ENCODE measurements around the gene L3MBTL1. TPM values are rescaled to one million over a fixed set of nuclear protein-coding genes. Genes with fewer than 3 reads are reported as not detected.

L3MBTL1 gene
- total and polyA plus RNA-seq, 2 donors (not counting 1 experiment from before 2014, with no cell fraction given) = 1.5 to 10.7 TPM

GRCh38 chr20:43459022-43459942 is 48.2 kb upstream of the L3MBTL1 start:
- TF ChIP-seq EZH2 (IDR thresholded peaks at IDR 0.05; ENCODE audit: low read length, missing control alignments) (no peak), CTCF (conservative IDR thresholded peaks at IDR 0.05 in 1 of 2, IDR thresholded peaks at IDR 0.05 in 1 of 2; ENCODE audit: low read depth in 1 of 2, low read length in 2 of 2) (no peak)
- H4K20me1 ChIP-seq (ENCODE audit: control insufficient read depth, extremely low read depth, insufficient read depth, low read length) = no peaks in the 10 kb centered on the region
- H3K27ac ChIP-seq (ENCODE audit: insufficient read depth, low read length) = peak overlapping the region; percentile 51
- H3K9ac ChIP-seq (ENCODE audit: insufficient read depth, low read length) = peak overlapping the region; percentile 13
- DNase-seq (ENCODE audit: low read depth in 2 of 2) = peak; percentile 5 to 35
- no peak overlapping the region for H2AFZ ChIP-seq (ENCODE audit: low read length)
- H3K79me2 ChIP-seq (ENCODE audit: control insufficient read depth, insufficient read depth, low read length) = peaks cover 45% of the 10 kb centered on the region
- H3K4me3 ChIP-seq (replicated peaks in 1 of 4; ENCODE audit: control extremely low read depth in 1 of 4, insufficient read depth in 1 of 4, low read depth in 3 of 4, low read length in 4 of 4) = peak overlapping the region; percentile 77 to 96 (median 91)
- no peaks in the 10 kb centered on the region for H3K9me3 ChIP-seq (ENCODE audit: control insufficient read depth, insufficient read depth, low read depth, low read length)
- H3K36me3 ChIP-seq (ENCODE audit: control insufficient read depth, insufficient read depth, low read length) = peaks cover 12% of the 10 kb centered on the region
- no peaks in the 10 kb centered on the region for H3K4me1 ChIP-seq (ENCODE audit: control insufficient read depth, extremely low read depth, insufficient read depth, low read length)
- H3K4me2 ChIP-seq (ENCODE audit: extremely low read depth, insufficient read depth, low read length) = peak overlapping the region; percentile 100
- H3K27me3 ChIP-seq (ENCODE audit: control insufficient read depth, insufficient read depth, low read length) = no peaks in the 10 kb centered on the region

DNA sequence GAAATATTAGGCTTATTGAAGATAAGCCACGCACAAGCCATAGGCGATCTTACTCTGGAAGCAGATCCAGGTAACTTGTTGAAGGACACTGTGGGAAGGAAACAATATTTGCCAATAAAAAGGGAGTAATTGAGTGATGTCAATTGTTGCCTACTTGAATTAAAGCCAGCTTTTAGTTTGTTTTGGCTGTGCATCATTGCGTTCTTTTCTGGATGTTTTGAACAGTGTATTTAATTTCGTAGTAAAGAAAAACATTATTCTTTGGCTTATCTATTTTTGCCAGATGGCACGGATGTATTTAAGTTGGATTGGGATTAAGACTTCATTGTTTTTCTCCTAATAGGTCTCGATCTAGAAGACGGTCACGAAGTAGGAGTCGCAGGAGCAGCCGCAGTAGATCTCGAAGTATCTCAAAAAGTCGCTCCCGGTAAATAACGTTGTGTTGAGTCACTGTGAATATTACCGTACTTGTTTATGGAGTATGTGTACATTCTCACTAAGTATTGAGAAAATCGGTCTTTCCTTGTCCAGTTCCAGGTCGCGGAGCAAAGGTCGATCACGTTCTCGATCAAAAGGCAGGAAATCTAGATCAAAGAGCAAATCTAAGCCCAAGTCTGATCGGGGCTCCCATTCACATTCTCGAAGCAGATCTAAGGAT is 47.2 kb upstream of the L3MBTL1 start:
- H3K4me3 ChIP-seq (replicated peaks in 1 of 4; ENCODE audit: control extremely low read depth in 1 of 4, insufficient read depth in 1 of 4, low read depth in 3 of 4, low read length in 4 of 4) = no peak overlapping the region
- H3K9ac ChIP-seq (ENCODE audit: insufficient read depth, low read length) = no peak overlapping the region
- H3K27ac ChIP-seq (ENCODE audit: insufficient read depth, low read length) = no peak overlapping the region
- H4K20me1 ChIP-seq (ENCODE audit: control insufficient read depth, extremely low read depth, insufficient read depth, low read length) = no peaks in the 10 kb centered on the region
- no peaks in the 10 kb centered on the region for H3K4me1 ChIP-seq (ENCODE audit: control insufficient read depth, extremely low read depth, insufficient read depth, low read length)
- H3K27me3 ChIP-seq (ENCODE audit: control insufficient read depth, insufficient read depth, low read length) = no peaks in the 10 kb centered on the region
- H3K4me2 ChIP-seq (ENCODE audit: extremely low read depth, insufficient read depth, low read length) = no peak overlapping the region
- no peak for TF ChIP-seq CTCF (conservative IDR thresholded peaks at IDR 0.05 in 1 of 2, IDR thresholded peaks at IDR 0.05 in 1 of 2; ENCODE audit: low read depth in 1 of 2, low read length in 2 of 2)
- no peak overlapping the region for H2AFZ ChIP-seq (ENCODE audit: low read length)
- H3K36me3 ChIP-seq (ENCODE audit: control insufficient read depth, insufficient read depth, low read length) = peaks cover 14% of the 10 kb centered on the region
- DNase-seq (ENCODE audit: low read depth in 2 of 2) = no peak
- H3K79me2 ChIP-seq (ENCODE audit: control insufficient read depth, insufficient read depth, low read length) = peaks cover 45% of the 10 kb centered on the region
- no peaks in the 10 kb centered on the region for H3K9me3 ChIP-seq (ENCODE audit: control insufficient read depth, insufficient read depth, low read depth, low read length)

DNA sequence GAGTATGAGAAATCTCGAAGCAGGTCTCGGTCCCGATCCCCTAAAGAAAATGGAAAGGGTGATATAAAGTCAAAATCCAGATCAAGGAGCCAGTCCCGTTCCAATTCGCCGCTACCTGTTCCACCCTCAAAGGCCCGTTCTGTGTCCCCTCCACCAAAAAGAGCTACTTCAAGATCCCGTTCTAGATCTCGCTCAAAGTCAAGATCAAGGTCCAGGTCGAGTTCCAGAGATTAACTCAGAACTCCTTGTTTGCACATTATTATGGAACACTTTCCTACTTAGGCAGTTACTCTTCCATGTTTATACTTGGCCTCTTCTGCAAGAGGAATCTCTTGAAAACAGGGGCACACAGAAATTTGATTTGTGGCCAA is 46.7 kb upstream of the L3MBTL1 start:
- no peak for DNase-seq (ENCODE audit: low read depth in 2 of 2)
- Histone ChIP-seq H3K4me3 (replicated peaks in 1 of 4; ENCODE audit: control extremely low read depth in 1 of 4, insufficient read depth in 1 of 4, low read depth in 3 of 4, low read length in 4 of 4) (no peak overlapping the region), H3K79me2 (ENCODE audit: control insufficient read depth, insufficient read depth, low read length) (peaks cover 45% of the 10 kb centered on the region), H3K9ac (ENCODE audit: insufficient read depth, low read length) (no peak overlapping the region), H3K27me3 (ENCODE audit: control insufficient read depth, insufficient read depth, low read length) (no peaks in the 10 kb centered on the region), H2AFZ (ENCODE audit: low read length) (no peak overlapping the region), H3K36me3 (ENCODE audit: control insufficient read depth, insufficient read depth, low read length) (peaks cover 14% of the 10 kb centered on the region), H4K20me1 (ENCODE audit: control insufficient read depth, extremely low read depth, insufficient read depth, low read length) (no peaks in the 10 kb centered on the region), H3K27ac (ENCODE audit: insufficient read depth, low read length) (no peak overlapping the region), H3K4me1 (ENCODE audit: control insufficient read depth, extremely low read depth, insufficient read depth, low read length) (no peaks in the 10 kb centered on the region), H3K4me2 (ENCODE audit: extremely low read depth, insufficient read depth, low read length) (no peak overlapping the region), H3K9me3 (ENCODE audit: control insufficient read depth, insufficient read depth, low read depth, low read length) (no peaks in the 10 kb centered on the region)
- TF ChIP-seq EZH2 (IDR thresholded peaks at IDR 0.05; ENCODE audit: low read length, missing control alignments) (no peak), CTCF (conservative IDR thresholded peaks at IDR 0.05 in 1 of 2, IDR thresholded peaks at IDR 0.05 in 1 of 2; ENCODE audit: low read depth in 1 of 2, low read length in 2 of 2) (no peak)

Measured in fibroblast of lung (primary cell).